IMR-90 (cell line): ENCODE results near the gene BMP10. TPM values are rescaled to one million over a fixed set of nuclear protein-coding genes. Genes with fewer than 3 reads are reported as not detected.

Source experiments
- ATAC-seq: fragments of 200-7000 bp; cut with Tn5 transposase; 2 replicates; pipeline ENCODE4 v1.9.1; 2020; ENCODE audit warnings: low read depth, mild to moderate bottlenecking, moderate library complexity
- BruUV-seq: library from RNA; stranded (reverse); fragments of 400-500 nt; replicated peaks from 2 replicates; lab custom pipeline; 2021; lab: Mats Ljungman, UMichigan
- CTCF ChIA-PET: fragments of 300-600 bp; formaldehyde crosslinking; extraction: SDS; loops from one replicate; lab custom pipeline; 2021; ENCODE audit warnings: antibody characterized with exemption; lab: Yijun Ruan, JAX
- POLR2A ChIA-PET: fragments of 300-600 bp; sonication (Branson Sonifier 250); formaldehyde crosslinking; loops from one replicate; lab custom pipeline; 2022; ENCODE audit warnings: antibody characterized with exemption; ENCODE audit not compliant: unreplicated experiment; lab: Charles Lee
- DNase-seq: peaks from one replicate; pipeline ENCODE4 v3.0.0; 2013
- H2AFZ ChIP-seq: replicated peaks from 2 replicates; pipeline ENCODE3; 2013; ENCODE audit warnings: low read length, mild to moderate bottlenecking; ENCODE audit not compliant: poor library complexity
- H2AK5ac ChIP-seq: 2 replicates; pipeline ENCODE4 v1.6.1; 2013; ENCODE audit warnings: low read depth, low read length, inconsistent platforms
- H2AK9ac ChIP-seq: replicated peaks from 2 replicates; pipeline ENCODE3; 2013; ENCODE audit warnings: mild to moderate bottlenecking, low read depth, low read length, moderate library complexity; ENCODE audit not compliant: poor library complexity
- H2BK120ac ChIP-seq: 2 replicates; pipeline ENCODE4 v1.6.1; 2013; ENCODE audit warnings: low read depth, low read length, inconsistent platforms
- H2BK15ac ChIP-seq: 3 replicates; pipeline ENCODE4 v1.6.1; 2013; ENCODE audit warnings: low read depth, low read length, inconsistent platforms
- H2BK20ac ChIP-seq: 2 replicates; pipeline ENCODE4 v1.6.1; 2013; ENCODE audit warnings: low read depth, mild to moderate bottlenecking, inconsistent platforms, low read length, moderate library complexity
- H2BK5ac ChIP-seq: 2 replicates; pipeline ENCODE4 v1.6.1; 2013; ENCODE audit warnings: mild to moderate bottlenecking, low read depth, low read length, inconsistent platforms; ENCODE audit not compliant: poor library complexity, severe bottlenecking
- H3K14ac ChIP-seq: replicated peaks from 2 replicates; pipeline ENCODE4 v1.6.1; 2013; ENCODE audit warnings: low read depth, low read length, inconsistent platforms
- H3K18ac ChIP-seq: 2 replicates; pipeline ENCODE4 v1.6.1; 2013; ENCODE audit warnings: low read depth, low read length, control low read depth
- H3K23ac ChIP-seq: 2 replicates; pipeline ENCODE4 v1.6.1; 2013; ENCODE audit warnings: low read depth, low read length, inconsistent platforms
- H3K27ac ChIP-seq: 2 replicates; pipeline ENCODE4 v1.5.1; 2013; ENCODE audit warnings: mild to moderate bottlenecking, control low read depth, low read length; ENCODE audit not compliant: insufficient read depth
- H3K27me3 ChIP-seq: 2 replicates; pipeline ENCODE4 v1.6.1; 2013; ENCODE audit warnings: low read length; ENCODE audit not compliant: control insufficient read depth, insufficient read depth
- H3K36me3 ChIP-seq: 2 replicates; pipeline ENCODE4 v1.6.1; 2013; ENCODE audit warnings: low read length, mixed read lengths; ENCODE audit not compliant: control insufficient read depth, insufficient read depth
- H3K4ac ChIP-seq: 2 replicates; pipeline ENCODE4 v1.6.1; 2013; ENCODE audit warnings: low read depth, low read length, inconsistent platforms
- H3K4me1 ChIP-seq: 2 replicates; pipeline ENCODE4 v1.6.1; 2013; ENCODE audit warnings: low read length, mixed read lengths; ENCODE audit not compliant: control insufficient read depth, insufficient read depth
- H3K4me2 ChIP-seq: 2 replicates; pipeline ENCODE4 v1.6.1; 2013; ENCODE audit warnings: low read depth, mild to moderate bottlenecking, control low read depth, low read length, moderate library complexity
- H3K4me3 ChIP-seq: 2 replicates; pipeline ENCODE4 v1.5.1; 2013; ENCODE audit warnings: low read depth, mild to moderate bottlenecking, control low read depth, low read length, moderate library complexity; ENCODE audit not compliant: insufficient read depth
- H3K56ac ChIP-seq: 2 replicates; pipeline ENCODE4 v1.6.1; 2013; ENCODE audit warnings: low read length, inconsistent platforms; ENCODE audit not compliant: insufficient read depth; ENCODE audit errors: extremely low read depth
- H3K79me1 ChIP-seq, 2 experiments: 2 replicates each; pipeline ENCODE4 v1.6.1; 2013; ENCODE audit warnings: low read length in 2 of 2, inconsistent platforms in 1 of 2, low read depth in 1 of 2
- H3K9ac ChIP-seq: 2 replicates; pipeline ENCODE4 v1.6.1; 2013; ENCODE audit warnings: low read depth, low read length, control low read depth
- H3K9me1 ChIP-seq: 2 replicates; pipeline ENCODE4 v1.6.1; 2013; ENCODE audit warnings: low read length, inconsistent platforms; ENCODE audit not compliant: insufficient read depth
- H3K9me3 ChIP-seq: 2 replicates; pipeline ENCODE4 v1.6.1; 2013; ENCODE audit warnings: low read length; ENCODE audit not compliant: control insufficient read depth, insufficient read depth
- H4K20me1 ChIP-seq: 2 replicates; pipeline ENCODE4 v1.6.1; 2013; ENCODE audit warnings: low read length, inconsistent platforms; ENCODE audit not compliant: insufficient read depth
- H4K5ac ChIP-seq: 2 replicates; pipeline ENCODE4 v1.6.1; 2013; ENCODE audit warnings: mild to moderate bottlenecking, low read depth, low read length, control low read depth
- H4K8ac ChIP-seq, 2 experiments: 2 replicates each; pipeline ENCODE4 v1.6.1; 2013; ENCODE audit warnings: low read depth in 2 of 2, low read length in 2 of 2, control low read depth in 1 of 2, inconsistent platforms in 1 of 2
- H4K91ac ChIP-seq: 2 replicates; pipeline ENCODE4 v1.6.1; 2013; ENCODE audit warnings: low read depth, low read length, inconsistent platforms; ENCODE audit not compliant: insufficient read depth
- BHLHE40 ChIP-seq: fragments of 150-350 bp; IDR thresholded peaks from 2 replicates; pipeline ENCODE4 v1.6.1; 2016; ENCODE audit warnings: mild to moderate bottlenecking, low read depth, low read length
- CEBPB ChIP-seq: IDR thresholded peaks from 2 replicates; pipeline ENCODE4 v1.6.1; 2012; ENCODE audit warnings: low read depth, low read length, improper control_type of control experiment
- MXI1 ChIP-seq: IDR thresholded peaks from 2 replicates; pipeline ENCODE4 v1.6.1; 2012; ENCODE audit warnings: low read depth, mild to moderate bottlenecking, low read length, moderate library complexity, borderline replicate concordance
- NFE2L2 ChIP-seq: fragments of 150-350 bp; IDR thresholded peaks from 2 replicates; pipeline ENCODE4 v1.6.1; 2016; ENCODE audit warnings: low read depth, mild to moderate bottlenecking, low read length
- SMC3 ChIP-seq: fragments of 150-350 bp; IDR thresholded peaks from 2 replicates; pipeline ENCODE4 v1.6.1; 2016; ENCODE audit warnings: low read depth, mild to moderate bottlenecking, antibody characterized with exemption, low read length, moderate library complexity
- WGBS, 2 experiments: methylation state at CpG; one replicate each; pipeline versions ENCODE4 v1.1.5 to v1.1.7; 2013; ENCODE audit warnings: missing lambda C conversion rate in 2 of 2; ENCODE audit not compliant: insufficient read length in 1 of 2; ENCODE audit errors: extremely low coverage in 2 of 2; 5-methylcytosine and 5-hydroxymethylcytosine counted together
- dilution Hi-C: fragments of 300-500 bp; cut with HindIII; formaldehyde crosslinking; loops from one replicate; pipeline ENCODE4 v1.14.3; 2018; ENCODE audit warnings: low sequenced_read_pairs; ENCODE audit not compliant: unreplicated experiment
- in situ Hi-C: fragments of 300-500 bp; cut with MboI; formaldehyde crosslinking; loops from 3 replicates; pipeline ENCODE4 v1.14.3; 2019; ENCODE audit warnings: low sequenced_read_pairs, inconsistent platforms, mixed read lengths
- intact Hi-C: fragments of 100-400 bp; cut with micrococcal nuclease; formaldehyde crosslinking; loops from 2 replicates; pipeline ENCODE4 v1.10.0; 2022
- polyA plus RNA-seq, 3 experiments: library from polyadenylated mRNA; depleted of rRNA; stranded (reverse); fragments of >200 nt; gene quantifications; 2 replicates each; pipeline ENCODE4 v1.2.3, GENCODE V29; 2012; ENCODE audit warnings: low replicate concordance in 1 of 3
- total RNA-seq: library from RNA; depleted of rRNA; stranded (reverse); fragments of >200 nt; gene quantifications from 2 replicates; pipeline ENCODE4 v1.2.3, GENCODE V29; 2012
- TF ChIP-seq, protein P1 (sequence below): fragments of 150-350 bp; IDR thresholded peaks from 2 replicates; pipeline ENCODE4 v1.6.1; 2016; ENCODE audit warnings: low read depth, mild to moderate bottlenecking, low read length, moderate library complexity, borderline replicate concordance
- TF ChIP-seq, protein P2 (sequence below): fragments of 150-350 bp; IDR thresholded peaks from 2 replicates; pipeline ENCODE4 v1.6.1; 2017; ENCODE audit warnings: mild to moderate bottlenecking, antibody characterized with exemption, low read length, low read depth

Gene BMP10
- total and polyA plus RNA-seq, 2 of the 4 experiments (the other 2 are of a cell fraction): not detected

DNA sequence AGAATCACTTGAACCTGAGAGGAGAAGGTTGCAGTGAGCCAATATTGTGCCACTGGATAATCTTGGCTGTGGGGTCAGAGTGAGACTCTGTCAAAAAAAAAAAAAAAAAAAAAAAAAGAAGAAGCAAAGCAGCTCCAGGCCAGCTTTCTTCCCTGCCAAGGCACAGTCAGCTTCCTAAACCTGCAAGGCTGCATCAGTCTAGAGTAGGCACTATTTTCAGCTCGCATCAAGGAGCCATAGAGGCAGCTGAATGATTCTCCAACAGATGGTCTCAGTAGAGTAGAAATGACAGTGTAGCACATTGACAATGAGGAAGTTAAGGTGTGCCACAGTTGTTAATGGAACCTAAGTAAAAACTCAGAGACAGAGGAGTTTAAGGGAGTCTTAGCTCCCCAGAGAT lies 35.6 kb downstream of the BMP10 start:
- no peak overlapping the region for H3K18ac ChIP-seq
- H3K27me3 ChIP-seq: no peaks in the 10 kb centered on the region
- H3K14ac ChIP-seq: no peak overlapping the region
- WGBS, 2 experiments: no CpG with 5 or more reads among the region's 1 CpG
- no peak overlapping the region for H2AK9ac ChIP-seq
- no peak overlapping the region for H2BK5ac ChIP-seq
- H3K23ac ChIP-seq: no peak overlapping the region
- intact Hi-C loops (loop anchor here (2.0 kb wide), 1 partner anchor 85 kb away; no protein-coding TSS in a partner anchor), in situ Hi-C loops (no loop called here), dilution Hi-C loops (no loop called here)
- peak overlapping the region; percentile 42; the same call in 1 of the 2 replicates for H2BK120ac ChIP-seq
- H4K20me1 ChIP-seq: no peaks in the 10 kb centered on the region
- H4K5ac ChIP-seq: no peak overlapping the region
- no peak overlapping the region for H3K27ac ChIP-seq
- no peak overlapping the region for H3K56ac ChIP-seq
- H3K9me1 ChIP-seq: peaks cover 19% of the 10 kb centered on the region
- H3K4me1 ChIP-seq: peaks cover 15% of the 10 kb centered on the region
- H3K79me1 ChIP-seq: no peaks in the 10 kb centered on the region
- POLR2A ChIA-PET: no interaction called here
- ATAC-seq (no peak), DNase-seq (no peak)
- H2BK20ac ChIP-seq: peak overlapping the region; percentile 50; the same call in 1 of the 2 replicates
- CTCF ChIA-PET: no interaction called here
- BruUV-seq: no TSS peak
- no peak for TF ChIP-seq NFE2L2
- TF ChIP-seq, protein P1, sequence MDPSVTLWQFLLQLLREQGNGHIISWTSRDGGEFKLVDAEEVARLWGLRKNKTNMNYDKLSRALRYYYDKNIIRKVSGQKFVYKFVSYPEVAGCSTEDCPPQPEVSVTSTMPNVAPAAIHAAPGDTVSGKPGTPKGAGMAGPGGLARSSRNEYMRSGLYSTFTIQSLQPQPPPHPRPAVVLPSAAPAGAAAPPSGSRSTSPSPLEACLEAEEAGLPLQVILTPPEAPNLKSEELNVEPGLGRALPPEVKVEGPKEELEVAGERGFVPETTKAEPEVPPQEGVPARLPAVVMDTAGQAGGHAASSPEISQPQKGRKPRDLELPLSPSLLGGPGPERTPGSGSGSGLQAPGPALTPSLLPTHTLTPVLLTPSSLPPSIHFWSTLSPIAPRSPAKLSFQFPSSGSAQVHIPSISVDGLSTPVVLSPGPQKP: no peak
- TF ChIP-seq SMC3: no peak
- TF ChIP-seq, protein P2, sequence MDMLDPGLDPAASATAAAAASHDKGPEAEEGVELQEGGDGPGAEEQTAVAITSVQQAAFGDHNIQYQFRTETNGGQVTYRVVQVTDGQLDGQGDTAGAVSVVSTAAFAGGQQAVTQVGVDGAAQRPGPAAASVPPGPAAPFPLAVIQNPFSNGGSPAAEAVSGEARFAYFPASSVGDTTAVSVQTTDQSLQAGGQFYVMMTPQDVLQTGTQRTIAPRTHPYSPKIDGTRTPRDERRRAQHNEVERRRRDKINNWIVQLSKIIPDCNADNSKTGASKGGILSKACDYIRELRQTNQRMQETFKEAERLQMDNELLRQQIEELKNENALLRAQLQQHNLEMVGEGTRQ: no peak
- no peak for TF ChIP-seq MXI1
- no peak for TF ChIP-seq CEBPB
- TF ChIP-seq BHLHE40: no peak
- no peak overlapping the region for H3K9ac ChIP-seq
- 0 out of 2 replicates have a peak overlapping the region, but pooled peaks have one; percentile 16 for H2AK5ac ChIP-seq
- no peak overlapping the region for H2BK15ac ChIP-seq
- H3K36me3 ChIP-seq: no peaks in the 10 kb centered on the region
- H3K4ac ChIP-seq: no peak overlapping the region
- H3K4me3 ChIP-seq: no peak overlapping the region
- no peak overlapping the region for H4K8ac ChIP-seq
- H4K91ac ChIP-seq: 0 out of 2 replicates have a peak overlapping the region, but pooled peaks have one; percentile 10
- no peaks in the 10 kb centered on the region for H3K9me3 ChIP-seq
- no peak overlapping the region for H3K4me2 ChIP-seq
- H2AFZ ChIP-seq: no peak overlapping the region
